GM18508 (cell line): ENCODE results near the gene NEBL.

Experiments
- ATAC-seq: cut with Tn5 transposase; IDR thresholded peaks from one replicate; pipeline ENCODE4 v1.9.1; 2021; ENCODE audit warnings: moderate number of reproducible peaks; ENCODE audit not compliant: insufficient read depth, unreplicated experiment

The NEBL gene

DNA sequence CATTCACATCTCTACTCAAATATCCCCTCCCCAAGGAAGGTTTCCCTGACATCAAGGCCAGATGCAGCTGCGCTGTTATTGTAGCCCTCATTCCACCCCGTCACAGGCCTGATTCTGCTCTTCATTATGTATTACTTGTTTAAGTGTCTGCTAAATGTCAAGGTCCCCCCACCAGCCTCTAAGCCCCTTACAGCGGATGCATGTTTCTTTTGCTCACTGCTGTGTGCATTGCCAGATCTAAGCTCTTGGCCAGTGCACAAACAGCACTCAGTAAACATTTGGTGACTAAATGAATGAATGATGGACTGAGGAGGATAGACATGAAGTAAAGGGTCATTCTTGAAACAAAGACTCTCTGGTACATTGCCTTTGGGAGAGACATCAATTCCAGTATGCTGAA is 90.6 kb downstream of the NEBL start:
- no peak for ATAC-seq

DNA sequence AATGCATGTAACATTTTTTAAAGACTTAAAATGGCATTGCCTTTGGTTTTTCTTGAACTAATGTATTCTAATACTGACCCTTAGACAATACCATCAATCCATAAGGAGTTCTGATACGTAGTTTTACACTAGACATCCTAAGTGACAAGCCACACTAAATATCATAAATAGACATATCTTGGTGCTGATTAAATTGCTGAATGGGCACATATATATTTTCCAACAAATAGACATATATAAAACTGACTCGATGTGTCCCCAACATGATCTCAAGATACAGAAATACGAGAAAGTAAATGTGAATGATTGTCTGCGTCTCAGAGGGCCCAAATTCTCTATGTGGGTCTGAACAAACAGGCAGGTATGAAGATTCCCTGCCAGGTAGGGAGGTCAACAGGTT is 99.8 kb downstream of the NEBL start:
- ATAC-seq, result no peak

DNA sequence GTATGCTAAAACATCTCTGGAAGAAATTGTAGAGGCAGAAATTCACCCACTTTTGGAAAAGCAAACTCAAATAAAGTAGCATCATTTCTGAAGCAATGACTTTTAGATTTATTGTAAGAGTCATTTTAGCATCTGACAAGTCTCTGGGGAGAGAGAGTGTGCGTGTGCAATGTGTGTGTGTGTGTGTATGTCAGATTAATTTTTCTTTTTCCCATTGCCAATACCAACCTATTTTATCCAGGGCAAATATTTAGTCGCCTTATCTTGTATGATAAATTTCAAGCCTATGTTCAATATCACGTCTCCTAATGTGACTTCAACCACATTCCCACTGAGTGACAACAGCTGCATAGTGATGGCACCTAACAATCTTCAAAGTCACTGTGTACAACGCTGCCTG is 101.7 kb downstream of the NEBL start:
- ATAC-seq, result no peak

DNA sequence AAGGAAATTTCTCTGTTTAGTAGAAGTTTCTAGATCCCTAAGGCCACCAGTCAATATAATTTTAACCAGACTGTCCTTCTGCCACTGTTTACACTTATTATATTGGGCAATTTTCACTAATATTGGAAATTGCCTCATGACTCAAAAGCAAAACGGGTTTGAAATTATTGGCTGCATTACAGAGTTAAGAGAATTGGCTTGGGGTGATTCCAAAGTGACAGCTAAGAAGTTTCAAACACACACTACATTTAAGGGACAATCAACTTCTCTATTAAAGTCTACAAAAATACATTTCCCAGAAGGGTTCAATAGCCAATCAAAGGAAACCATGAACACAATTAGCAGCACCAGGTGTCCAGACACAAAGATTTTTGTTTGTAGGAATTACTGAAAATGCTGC is 111.9 kb downstream of the NEBL start:
- ATAC-seq, result no peak

DNA sequence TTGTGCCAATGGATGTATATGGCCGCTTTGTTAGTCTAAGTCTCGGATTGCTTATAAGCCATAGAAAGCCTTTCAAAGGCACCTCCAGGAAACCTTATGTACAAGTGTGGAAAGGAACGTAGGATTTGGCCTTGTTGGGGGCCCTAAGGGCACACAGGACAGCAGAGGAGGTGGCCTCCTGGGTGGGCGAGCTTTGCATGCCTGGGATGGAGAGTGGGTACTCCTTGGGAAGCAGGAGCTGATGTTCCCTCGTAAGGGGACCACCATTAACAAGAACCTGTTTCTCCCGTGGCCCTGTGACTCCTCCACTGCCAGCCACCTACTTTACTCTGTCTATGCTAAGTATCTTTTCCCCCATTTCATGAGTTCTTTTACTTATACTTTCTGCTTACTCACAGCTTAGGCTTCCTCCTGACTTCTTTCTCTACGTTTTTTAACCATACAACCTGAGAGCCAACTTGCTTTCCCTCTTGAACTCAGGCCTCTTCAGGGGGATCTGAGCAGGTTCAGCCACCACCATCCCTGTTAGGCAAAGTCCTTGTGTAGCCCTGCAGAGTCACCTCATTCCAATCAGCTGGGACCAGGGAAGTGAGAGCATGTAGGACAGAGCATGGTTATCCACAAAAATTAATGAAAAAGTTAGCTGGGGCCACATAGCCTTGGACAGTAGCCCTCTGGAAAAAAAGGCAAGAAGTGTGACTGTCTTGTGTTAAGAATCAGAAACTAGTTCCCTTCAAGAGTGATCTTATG is 118.9 kb downstream of the NEBL start:
- ATAC-seq, result no peak

- no peak for ATAC-seq
These were observed 120.6 kb downstream of the NEBL start for GRCh38 chr10:20776384-20777118.

- ATAC-seq, result no peak
These were observed 126.1 kb downstream of the NEBL start for GRCh38 chr10:20771051-20771450.

- no peak for ATAC-seq
These were observed 127.6 kb downstream of the NEBL start for GRCh38 chr10:20769481-20769880.

DNA sequence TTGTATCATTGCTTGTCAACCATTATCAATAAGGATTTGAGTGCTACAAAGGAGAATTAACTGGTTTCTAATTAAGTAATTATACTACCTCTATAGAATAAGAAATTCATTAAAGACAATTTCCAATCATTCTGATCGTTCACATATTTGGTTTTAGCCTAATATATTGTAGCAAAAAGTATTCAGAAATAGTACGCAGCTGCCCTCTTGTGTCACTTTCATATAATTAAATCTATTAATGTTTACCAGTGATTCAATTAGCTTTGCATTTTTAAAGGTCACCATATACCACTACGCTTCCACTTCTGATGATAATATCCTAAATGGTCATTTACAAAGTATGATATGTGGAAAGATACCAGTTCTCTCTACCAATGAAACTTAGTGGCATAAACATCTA is 128.3 kb downstream of the NEBL start:
- ATAC-seq, result no peak

DNA sequence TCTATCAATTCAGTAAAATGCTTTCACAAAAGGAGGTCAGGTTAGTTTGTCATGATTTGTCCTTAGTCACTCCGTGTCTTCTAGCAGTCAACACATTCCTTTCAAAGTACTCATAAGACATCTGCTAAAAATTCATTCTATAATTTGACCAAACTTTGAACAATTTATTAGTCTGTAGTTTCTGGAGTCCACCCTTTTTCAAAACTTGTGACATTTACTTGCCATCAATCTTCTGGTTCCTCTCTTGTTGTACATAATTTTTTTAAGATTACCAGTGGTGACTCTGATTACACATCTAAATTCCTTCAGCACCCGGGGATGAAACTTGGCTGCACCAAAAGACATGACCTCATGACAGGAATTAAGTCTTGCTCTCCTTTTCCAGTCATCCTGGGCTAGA is 130.1 kb downstream of the NEBL start:
- ATAC-seq, result no peak

- ATAC-seq, result no peak
These were observed 132.0 kb downstream of the NEBL start for GRCh38 chr10:20765066-20765465.

DNA sequence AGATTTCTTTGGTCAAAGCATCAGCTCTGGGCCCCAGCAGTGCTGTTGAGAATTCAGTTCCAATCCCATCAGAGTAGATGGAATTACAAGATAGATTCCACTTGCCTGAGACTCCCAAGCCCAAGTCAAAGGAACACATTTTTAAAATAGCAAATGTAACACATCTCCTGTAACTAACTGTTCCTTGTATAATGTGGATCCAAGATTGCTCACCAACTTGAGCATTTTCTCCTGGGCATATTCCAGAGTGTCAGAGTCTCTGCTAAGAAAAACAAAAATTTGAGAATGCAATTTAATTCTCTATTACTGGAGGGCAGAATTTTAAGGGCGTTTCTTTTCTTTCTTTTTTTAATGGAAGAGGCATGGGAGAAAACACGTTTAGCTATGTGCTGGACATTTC is 136.7 kb downstream of the NEBL start:
- ATAC-seq, result no peak

GRCh38 chr10:20748551-20748950 is 148.6 kb downstream of the NEBL start:
- ATAC-seq, result no peak

DNA sequence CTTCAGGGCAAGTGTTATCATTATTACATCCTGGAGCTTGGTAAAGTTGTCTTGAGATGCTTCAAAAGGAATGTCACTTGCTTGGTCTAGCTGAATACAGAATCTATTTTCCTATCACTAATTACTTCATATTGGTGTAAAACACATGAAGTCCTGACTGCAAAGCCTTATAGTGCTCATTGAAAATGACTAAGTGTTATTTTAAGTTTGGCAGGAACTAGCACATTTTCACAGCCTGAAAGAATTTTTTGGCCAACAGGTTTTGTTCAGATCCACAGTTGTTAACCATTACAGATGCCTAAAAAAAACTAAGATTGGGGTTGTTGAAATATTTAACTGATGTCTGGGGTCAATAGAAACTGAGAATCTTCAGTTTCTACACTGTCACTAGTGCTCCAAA is 149.3 kb downstream of the NEBL start:
- no peak for ATAC-seq

GRCh38 chr10:20746856-20747255 is 150.3 kb downstream of the NEBL start:
- no peak for ATAC-seq

DNA sequence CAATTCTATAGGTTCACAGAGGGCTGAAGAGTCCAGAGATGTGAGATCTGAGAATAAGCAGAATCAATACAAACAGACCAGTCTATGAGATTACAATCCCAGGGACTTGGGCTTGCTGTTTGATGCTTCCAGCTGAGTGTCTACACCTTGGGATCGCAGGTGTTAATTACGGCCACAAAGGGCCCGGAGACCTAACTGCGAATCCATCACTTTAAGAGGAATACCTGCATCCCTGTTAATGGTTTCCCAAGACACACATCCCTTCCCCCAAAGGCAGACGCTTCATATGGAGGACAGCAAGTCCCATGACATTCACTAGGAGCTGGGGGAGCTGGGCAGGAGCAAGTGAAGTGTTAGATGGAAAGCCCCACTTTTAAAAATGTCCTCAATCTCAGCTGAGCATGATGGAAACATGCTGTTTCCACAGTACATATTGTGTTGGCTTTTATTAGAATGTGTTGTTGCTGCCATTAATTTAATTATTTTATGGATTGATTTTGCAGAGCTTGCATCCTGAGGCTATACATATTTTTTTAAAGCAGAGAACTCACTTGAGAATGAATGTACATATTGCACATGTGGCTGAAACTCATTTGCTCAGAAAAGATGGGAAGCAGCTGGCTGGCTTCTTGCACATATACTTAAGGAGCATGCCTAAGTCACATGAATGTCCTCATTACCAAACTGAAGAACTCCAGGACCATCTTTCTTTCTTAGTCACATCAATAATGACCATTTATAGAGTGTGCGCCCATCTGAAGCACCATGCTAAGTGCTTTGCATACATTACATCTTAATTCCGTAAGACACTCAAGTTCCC is 151.3 kb downstream of the NEBL start:
- no peak for ATAC-seq

GRCh38 chr10:20744821-20745220 is 152.3 kb downstream of the NEBL start:
- no peak for ATAC-seq

- no peak for ATAC-seq
These were observed 153.2 kb downstream of the NEBL start for GRCh38 chr10:20743942-20744341.

- no peak for ATAC-seq
These were observed 154.2 kb downstream of the NEBL start for GRCh38 chr10:20742737-20743541.

GRCh38 chr10:20740120-20740519 is 157.0 kb downstream of the NEBL start:
- no peak for ATAC-seq
